ENCODE measurements around the gene SKI. TPM values are rescaled to one million over a fixed set of nuclear protein-coding genes. Genes with fewer than 3 reads are reported as not detected.

SKI gene
- 3.3 and 5.3 TPM in 2 replicates for total RNA-seq (2014; rRNA removed; shearing (Covaris generic))

GRCh38 chr1:2228157-2228594 lies at the start of gene SKI:
TSS of gene SKI (plus strand) at chr1:2228319. CDS start at chr1:2228767, 448 bp downstream.
- DNase-seq (ENCODE audit: low read depth): no peak

- DNase-seq (ENCODE audit: low read depth): no peak
Observed at GRCh38 chr1:2178875-2179274, 49.2 kb upstream of the SKI start.

- DNase-seq (ENCODE audit: low read depth): no peak
Observed at GRCh38 chr1:2179283-2180013, 48.7 kb upstream of the SKI start.

GRCh38 chr1:2180297-2181245 lies 47.5 kb upstream of the SKI start:
- DNase-seq (ENCODE audit: low read depth): peak; percentile 64

GRCh38 chr1:2181271-2181670 lies 46.8 kb upstream of the SKI start:
- no peak for DNase-seq (ENCODE audit: low read depth)

- no peak for DNase-seq (ENCODE audit: low read depth)
Observed at GRCh38 chr1:2181752-2182151, 46.4 kb upstream of the SKI start.

GRCh38 chr1:2182376-2182775 lies 45.7 kb upstream of the SKI start:
- DNase-seq (ENCODE audit: low read depth): no peak

- no peak for DNase-seq (ENCODE audit: low read depth)
Observed at GRCh38 chr1:2183937-2184334, 44.2 kb upstream of the SKI start.

GRCh38 chr1:2184531-2184930 lies 43.6 kb upstream of the SKI start:
- no peak for DNase-seq (ENCODE audit: low read depth)

- no peak for DNase-seq (ENCODE audit: low read depth)
Observed at GRCh38 chr1:2184934-2185333, 43.2 kb upstream of the SKI start.

- no peak for DNase-seq (ENCODE audit: low read depth)
Observed at GRCh38 chr1:2185880-2186855, 42.0 kb upstream of the SKI start.

- DNase-seq (ENCODE audit: low read depth): no peak
Observed at GRCh38 chr1:2186901-2187300, 41.2 kb upstream of the SKI start.

- no peak for DNase-seq (ENCODE audit: low read depth)
Observed at GRCh38 chr1:2187619-2188018, 40.5 kb upstream of the SKI start.

GRCh38 chr1:2188336-2188735 lies 39.8 kb upstream of the SKI start:
- DNase-seq (ENCODE audit: low read depth): no peak

GRCh38 chr1:2189459-2190425 lies 38.4 kb upstream of the SKI start:
- peak; percentile 96 for DNase-seq (ENCODE audit: low read depth)

GRCh38 chr1:2190491-2190976 lies 37.6 kb upstream of the SKI start:
- no peak for DNase-seq (ENCODE audit: low read depth)

- DNase-seq (ENCODE audit: low read depth): no peak
Observed at GRCh38 chr1:2192031-2192995, 35.8 kb upstream of the SKI start.

- DNase-seq (ENCODE audit: low read depth): no peak
Observed at GRCh38 chr1:2193514-2194281, 34.4 kb upstream of the SKI start.
